NCI-H510A (cell line): ENCODE results near the gene SLC4A8.
"Not testable (repeated sequence)": the region's sequence is repeated elsewhere in the genome, so short reads cannot be mapped to it uniquely, and the experiment has no call there.

Source experiments
- DNase-seq: peaks from one replicate; lab custom pipeline; 2025; lab: John Stamatoyannopoulos, UW

The SLC4A8 gene

DNA sequence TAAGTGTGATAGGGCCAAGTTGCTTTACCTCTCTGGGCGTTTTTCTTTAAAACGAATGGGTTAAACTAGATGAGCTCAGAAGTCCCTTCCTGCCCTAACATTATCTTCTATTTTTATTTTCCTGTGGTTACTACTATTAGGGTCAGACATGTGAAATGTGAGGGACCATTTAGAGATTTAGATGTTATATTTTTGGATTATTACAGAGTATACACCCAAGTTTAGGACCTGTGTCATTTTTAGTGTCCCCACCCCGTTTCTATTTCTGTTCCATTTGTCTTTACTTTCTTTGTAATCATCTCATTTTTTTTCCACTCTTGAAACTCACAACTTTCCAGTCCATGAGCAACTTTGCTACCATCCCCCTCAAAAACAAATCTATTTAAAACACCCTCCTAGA, 56.3 kb downstream of the SLC4A8 start:
- DNase-seq, result no peak

DNA sequence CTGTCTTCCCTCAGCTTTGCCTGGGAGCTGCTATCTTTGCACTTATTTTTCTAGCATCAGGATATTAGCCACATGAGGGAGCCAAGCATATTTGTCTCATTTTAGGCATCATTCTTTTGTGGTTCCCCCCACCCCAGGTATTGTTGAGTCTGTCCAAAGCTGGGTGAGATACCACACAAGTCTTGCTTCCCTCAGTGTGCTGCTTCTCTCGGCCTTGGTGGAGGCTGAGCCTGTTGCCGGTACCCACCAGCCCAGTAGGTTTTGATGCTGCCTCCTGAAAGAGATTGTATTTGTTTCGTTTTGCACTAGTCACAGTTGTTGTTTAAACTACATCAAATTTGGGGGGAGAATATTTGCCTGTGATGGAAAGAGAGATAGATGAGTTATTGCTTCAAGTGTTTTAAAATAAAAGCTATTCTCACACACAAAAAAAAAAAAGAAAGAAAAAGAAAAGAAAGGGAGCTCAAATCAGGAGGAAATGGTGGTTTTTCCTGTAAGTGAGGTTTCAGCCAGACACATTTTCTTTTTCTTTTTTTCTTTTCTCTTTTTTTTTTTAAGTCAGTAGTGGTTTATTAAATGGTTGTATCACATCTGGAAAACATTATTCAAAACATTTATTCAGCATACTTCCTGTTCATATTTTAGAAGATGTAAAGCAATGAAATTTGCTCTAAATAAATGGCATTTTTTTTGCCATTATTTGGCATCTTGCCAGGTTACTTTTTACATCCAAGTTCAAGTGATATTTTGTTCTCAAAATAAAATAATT, 58.5 kb downstream of the SLC4A8 start:
- DNase-seq, result no peak

DNA sequence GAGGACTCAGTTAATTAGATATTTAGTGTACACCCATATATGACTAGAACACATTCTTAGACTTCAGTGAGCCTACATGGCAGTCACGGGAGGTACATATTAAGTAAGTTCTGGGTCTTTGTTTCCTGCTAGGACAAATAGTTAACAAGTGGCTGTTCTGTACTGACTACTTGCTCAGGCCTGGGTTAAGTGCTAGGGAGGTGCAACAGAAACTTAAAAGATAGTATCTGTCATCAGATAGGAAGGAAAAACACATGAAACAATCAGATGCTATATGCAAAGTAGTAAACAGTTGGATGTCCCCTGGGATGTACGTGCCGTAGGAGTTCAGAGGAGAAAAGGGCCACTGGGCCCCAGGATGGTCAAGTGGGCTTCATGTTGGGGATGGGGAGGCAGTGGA, 59.5 kb downstream of the SLC4A8 start:
- DNase-seq, result no peak

DNA sequence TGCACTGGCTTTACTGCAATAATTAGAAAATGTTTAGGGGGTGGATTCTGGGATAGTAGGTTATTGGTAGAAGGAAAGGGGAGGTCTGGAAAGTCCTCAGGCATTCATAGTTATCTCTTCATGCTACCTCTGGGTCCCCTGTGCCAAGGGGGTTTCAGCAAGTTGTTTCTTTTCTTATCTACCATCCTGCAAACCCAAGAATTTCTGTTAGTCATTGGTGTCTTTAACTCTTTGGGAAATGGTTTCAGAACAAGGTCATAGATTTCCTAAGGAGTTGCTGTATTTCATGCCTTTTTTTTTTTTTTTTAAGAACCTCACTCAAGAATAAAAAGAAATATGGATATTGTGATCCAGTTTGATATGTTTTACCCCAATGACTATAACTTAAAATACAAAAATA, 63.6 kb downstream of the SLC4A8 start:
- DNase-seq, result no peak

DNA sequence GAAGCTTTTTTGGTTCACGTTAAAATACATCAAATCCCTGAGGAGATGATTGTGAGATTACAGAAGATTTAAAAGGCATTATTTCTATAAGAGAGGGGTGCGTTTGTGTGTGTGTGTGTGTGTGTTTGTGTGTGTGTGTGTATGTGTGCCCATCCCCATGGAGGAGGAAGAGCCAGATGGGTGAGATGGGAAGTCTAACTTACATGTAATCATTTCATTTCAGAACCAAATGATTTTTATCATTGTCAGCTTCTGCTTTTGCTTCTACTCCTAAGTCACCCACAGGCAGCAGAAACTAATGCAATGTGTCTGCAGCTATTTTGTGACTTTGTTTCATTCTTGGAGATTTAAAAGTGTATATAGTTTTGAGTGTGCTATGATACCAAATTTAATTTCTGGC, 68.7 kb downstream of the SLC4A8 start:
- no peak for DNase-seq

DNA sequence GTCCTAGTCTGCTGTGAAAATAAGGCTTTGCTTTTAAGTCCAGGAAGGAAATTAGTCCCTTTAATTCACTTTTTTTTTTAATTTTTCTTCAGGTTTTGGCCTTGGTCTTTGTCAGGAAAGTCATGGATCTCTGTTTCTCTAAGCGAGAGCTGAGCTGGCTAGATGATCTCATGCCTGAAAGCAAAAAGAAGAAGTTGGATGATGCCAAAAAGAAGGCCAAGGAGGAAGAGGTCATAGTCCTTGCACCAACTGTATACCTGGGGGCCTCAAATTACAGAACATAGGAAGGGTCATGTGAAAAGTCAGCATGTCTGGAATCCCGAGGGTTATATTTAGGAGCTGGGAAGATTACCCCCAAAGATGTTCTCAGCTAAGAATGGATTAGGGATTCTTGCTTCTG, 72.3 kb downstream of the SLC4A8 start:
- no peak for DNase-seq

DNA sequence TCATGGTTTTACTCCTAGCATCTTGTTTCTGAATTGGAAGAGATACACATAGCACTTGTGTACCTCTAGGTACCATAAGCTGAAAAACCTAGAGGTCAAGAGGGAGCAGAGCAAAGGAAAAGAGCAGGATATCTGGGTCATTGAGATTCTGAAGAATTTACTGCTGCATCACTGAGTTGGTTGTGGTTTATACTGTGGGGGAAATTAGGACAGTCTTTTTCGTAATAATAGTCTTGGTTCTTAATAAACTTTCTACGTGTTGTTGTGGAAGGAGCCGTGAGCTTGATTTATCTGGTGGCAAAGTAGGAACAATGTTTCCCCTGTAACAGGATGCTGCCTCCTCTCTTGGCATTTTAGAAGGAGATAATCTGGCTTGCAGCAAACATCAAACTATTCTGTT, 80.2 kb downstream of the SLC4A8 start:
- no peak for DNase-seq

DNA sequence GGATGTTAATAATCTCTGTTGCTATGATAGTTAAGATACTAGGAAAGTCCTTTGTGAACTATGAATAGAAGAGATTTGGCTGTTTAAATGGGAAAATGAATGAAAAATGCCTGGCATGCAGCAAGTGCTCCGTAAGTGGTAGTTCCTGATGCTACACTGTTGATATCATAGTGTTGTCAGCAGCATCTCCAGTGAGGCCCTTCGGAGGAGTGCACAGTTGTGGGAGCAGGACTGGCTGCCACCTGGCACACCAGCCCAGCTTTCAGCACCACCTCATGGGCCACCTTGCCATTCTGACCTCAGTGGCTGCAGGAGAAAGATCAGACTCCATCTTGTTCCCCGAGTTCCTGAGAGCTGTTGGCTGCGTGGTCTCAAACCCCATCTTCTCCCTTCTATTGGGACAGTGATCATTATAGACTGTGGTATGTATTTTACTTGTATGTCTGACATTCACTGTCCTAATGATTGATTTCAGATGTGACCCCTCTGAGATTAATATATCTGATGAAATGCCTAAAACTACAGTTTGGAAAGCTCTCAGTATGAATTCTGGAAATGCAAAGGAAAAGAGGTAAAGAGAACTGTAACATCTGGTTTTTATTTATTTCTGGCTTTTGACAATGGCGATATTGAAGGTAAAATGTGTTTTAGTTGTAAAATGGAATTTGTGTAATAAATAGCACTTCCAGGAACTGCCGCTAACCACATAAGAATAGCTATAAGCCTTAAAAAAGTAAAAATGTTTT, 80.9 kb downstream of the SLC4A8 start:
- no peak for DNase-seq

DNA sequence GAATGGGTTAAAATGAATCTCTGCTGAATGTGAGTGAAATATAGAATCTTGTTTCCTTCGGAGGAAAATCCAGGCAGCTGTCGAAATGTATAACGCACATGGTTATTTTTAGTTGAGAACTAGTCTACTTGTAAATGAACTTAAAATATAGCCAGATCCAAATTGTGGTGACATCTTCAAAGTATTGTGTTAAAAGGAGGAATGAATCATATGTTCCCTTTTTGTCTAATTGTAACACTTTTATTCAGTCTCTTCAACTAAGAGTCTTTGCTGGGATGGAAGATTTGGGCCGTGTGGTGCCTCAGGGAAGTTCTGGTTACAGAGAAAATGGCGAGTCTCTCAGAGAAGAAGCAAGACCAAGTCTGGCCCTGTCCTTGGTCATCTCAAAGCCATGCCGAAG, 82.5 kb downstream of the SLC4A8 start:
- DNase-seq, result no peak

DNA sequence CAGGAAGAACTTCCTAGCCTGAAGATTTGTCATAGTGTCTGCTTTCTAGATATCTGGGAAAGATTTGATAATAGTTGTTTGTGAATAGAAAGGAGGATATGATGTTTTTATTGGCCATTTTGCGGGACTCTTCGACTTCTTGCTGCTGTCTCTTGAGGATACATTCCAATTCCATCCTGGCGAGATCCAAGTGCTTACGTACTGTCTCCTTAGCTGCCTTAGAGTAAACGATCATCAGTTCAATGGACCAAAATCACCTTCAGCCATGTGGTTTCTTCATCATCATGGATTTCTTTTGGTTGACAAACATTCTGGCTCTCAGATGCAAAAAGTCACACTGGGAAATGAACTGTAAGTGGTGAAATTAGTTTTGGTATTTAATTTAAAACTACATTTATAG, 83.7 kb downstream of the SLC4A8 start:
- no peak for DNase-seq

DNA sequence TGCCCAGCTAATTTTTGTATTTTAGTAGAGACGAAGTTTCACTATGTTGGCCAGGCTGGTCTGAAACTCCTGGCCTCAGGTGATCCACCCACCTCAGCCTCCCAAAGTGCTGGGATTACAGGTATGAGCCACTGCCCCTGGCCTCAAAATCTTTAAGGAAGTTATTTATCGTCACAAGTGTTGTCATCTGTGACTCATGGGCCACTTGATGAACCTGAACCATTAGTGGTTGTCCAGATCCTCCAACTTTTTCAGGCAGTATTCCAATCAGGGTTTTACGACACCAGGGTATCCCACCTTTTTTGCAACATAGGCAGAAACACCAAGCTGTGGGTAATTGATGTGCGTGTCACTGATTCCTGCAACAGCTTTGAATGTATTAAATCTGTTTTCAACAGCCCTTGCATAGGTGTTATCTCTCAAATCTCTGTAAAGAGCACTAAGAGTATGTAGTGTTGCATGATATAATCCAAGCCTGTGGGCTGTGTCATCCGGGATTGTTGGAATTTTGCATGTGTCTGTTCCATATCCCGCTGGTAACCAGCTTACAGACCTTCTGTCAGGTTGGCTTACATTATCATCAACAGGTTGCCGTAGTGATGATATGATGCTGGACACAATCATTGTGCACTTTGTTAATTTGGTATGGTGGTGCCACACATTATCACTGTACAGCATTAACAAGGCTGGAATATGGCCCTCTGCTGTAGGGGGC, 87.1 kb downstream of the SLC4A8 start:
- DNase-seq, result no peak

DNA sequence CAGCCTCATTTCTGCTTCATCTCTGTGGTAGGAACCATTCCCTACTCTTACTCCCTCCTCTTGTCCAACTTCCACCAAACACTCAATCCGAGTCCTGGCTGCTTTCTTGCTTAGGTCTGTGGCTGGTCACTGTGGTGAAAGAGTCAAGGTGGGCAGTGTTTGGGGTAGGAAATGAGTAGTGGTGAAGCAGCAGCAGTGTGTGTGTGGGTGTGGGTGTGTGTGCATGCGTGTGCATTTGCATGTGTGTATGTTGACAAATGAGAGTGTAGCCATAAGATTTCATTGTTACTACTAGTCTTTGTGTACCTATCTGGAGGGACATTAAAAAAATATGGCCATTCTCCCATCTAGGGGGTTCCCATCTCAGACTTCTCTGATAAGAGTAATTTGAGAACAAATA, 87.8 kb downstream of the SLC4A8 start:
- no peak for DNase-seq

DNA sequence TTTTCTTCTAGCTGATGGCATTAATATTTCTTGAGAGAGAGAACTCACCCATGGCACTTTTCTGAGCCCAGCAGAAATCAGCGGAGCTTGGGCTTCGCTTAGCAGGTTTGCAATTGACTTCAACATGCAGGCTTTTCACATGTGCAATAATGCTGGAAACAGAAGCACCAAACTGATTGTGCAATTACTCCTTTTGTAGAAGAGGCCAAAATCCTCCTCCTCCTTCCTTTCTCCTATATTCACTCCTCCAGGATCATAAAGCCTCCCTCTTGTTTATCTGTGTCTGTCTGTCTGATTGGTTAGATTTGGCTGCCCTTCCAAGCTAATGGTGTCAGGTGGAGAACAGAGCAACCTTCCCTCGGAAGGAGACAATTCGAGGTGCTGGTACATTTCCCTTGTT, 90.4 kb downstream of the SLC4A8 start:
- not testable (repeated sequence) for DNase-seq

DNA sequence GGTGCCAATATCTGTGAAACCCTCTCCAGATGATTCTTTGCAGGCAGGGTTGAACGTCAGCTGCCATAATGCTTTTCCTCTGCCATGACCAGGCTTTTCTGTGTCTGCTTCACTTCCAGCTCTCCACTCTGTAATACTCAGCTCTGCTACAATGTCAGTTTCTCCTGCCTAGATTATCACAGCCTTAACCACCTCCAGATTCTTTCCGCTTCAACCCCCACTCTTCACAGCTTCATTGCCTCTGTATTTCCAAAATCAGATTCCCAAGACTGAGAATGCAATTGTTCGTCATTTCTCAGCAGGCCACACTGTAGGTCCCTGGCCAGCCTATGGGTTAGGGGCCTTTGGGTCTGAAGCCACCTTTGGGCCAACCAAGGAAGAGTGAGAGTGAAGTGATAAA, 92.7 kb downstream of the SLC4A8 start:
- DNase-seq, result no peak

DNA sequence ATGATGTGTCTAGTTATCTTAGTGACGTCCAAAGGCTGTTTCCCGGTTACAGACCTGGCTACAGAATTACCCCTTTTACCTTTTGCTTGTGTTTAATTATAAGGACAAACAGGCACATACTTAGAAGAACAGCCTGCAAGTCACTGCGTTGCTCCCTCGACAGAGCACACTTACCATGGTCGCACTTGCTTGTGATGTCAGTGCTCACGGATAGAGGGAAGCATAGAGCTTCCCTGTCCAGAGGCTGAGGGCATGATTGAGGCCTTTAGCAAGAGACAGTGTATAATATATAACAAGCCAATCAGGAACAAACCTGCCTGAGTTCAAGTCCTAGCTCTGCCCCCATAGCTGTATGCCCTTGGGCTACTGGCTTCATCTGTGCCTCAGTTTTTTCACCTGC, 93.2 kb downstream of the SLC4A8 start:
- DNase-seq, result no peak

DNA sequence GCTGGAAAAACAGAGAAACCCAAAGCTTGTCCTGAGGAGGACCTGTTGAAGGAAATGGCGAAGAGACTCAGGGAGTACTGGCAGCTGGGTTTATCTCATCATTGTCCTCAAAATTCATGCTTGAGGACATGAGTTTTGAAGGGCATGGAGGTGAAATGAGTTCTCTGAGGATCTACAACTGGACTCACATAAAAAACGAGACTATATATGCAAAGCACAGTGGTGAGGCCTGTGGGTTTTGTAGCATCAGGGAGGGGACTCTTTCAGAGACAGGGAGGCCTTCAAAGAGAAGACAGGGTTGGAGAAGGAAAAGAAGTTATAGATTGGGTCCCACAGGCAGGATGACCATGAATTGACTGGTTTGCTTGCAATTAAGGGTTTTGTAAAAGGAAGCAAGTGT, 95.1 kb downstream of the SLC4A8 start:
- no peak for DNase-seq

DNA sequence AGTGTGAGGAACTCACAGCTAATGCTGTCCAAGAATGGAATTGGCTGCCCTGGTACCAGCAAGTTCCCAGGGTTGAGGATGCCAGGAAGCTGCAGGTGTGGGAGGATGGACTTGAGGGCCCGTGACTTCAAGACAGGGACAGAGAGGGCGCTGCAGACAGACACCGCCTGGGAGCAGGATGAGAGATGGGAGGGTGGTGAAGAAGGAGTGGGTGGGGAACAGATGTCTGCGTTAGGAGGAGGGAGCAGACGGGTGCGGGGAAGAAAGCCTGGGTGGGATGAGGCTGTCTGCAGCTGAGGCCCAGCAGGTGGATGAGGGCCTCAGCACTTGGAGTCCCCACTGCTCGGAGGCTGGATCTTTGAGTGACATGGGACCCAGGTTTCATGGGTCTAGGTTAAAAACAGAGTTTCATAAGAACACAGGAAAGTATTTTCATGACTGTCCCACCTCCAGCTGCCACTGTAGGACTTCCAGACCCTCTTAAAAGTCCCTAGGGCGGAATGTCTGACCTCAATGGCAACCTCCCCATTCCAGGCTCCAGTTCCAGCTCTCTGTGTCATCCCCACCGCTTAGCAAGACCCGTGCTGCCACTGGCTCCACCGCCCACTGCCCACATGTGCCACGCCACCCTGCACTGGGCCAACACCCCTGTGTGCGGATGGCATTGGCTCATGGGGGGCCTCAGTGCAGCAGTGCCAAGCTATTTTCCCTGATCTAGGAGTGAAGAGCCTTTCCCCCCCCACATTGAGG, 96.1 kb downstream of the SLC4A8 start:
- DNase-seq, result no peak

DNA sequence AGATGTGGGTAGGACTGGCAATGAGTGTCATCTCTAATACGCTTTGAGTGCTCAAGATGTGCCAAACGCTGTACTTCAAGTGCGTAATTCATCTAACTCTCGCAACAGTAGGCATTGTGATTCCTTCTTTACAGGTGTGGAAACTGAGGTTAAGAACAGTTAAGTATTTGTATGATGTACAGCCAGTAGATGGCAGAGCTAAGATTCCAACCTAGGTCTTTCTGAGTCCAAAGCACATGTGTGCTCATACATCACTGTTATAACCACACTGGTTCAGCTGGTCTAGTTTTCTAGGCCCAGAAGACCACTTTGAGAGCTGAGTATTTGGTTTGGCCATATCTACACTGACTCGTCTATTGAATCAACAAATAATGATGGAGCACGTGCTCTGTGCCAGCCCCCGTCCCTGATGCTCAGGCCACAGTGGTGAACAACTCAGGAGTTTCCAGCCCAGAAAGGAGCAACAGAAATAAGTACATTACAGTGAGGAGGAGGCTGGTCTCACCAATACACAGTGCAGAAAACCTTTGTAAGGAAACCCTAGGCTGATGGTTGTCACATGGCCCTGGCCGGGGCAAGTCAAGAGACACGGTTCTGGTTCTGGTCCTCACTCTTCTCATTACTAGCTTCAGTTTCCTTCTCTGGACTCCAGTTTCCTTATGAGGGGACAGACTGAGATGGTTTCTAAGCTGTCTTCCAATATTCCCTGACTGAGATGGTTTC, 97.1 kb downstream of the SLC4A8 start:
- no peak for DNase-seq

DNA sequence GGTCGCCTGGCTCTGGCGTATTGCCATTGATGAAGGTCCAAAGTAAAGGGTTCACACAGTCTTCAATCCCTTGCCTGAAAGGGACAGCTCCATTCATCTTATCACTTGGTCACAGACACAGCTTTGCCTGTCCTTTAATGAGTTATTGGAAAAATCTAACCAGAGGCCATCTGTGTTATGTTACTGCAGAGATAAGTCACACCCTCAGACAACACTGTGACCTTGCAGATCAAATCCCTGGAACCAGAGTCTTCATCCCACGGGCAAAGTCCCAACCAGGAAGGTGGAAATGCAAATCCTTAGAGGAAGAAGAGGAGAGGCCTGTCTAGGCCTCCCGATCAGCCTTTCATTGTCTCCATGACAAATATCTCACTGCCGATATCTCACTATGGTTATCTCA, 98.1 kb downstream of the SLC4A8 start:
- no peak for DNase-seq

DNA sequence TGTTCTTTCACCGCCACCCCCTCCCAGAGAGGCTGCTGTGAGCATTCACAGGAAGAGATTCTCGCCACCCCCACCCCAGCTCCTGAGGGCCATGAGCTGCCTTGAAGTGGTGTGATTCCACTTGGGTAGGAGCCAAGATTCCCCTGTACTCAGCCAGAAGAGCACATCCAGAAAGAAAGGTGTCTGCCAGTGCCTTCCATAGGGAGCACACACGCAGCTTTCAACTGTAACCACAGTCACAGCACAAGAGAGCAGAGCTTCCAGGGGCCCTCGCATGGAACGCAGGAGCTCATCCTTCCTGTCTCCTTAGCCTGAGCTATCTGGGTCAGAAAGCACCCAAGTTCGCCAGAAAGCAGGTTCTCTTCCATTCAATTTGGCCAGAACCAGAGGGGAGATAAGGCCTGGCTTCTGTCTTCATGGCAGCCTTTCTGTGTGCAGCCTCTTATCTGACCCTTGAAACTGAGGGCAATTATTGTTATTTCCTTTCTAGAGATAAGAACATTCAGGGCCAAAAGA, 99.8 kb downstream of the SLC4A8 start:
- no peak for DNase-seq

DNA sequence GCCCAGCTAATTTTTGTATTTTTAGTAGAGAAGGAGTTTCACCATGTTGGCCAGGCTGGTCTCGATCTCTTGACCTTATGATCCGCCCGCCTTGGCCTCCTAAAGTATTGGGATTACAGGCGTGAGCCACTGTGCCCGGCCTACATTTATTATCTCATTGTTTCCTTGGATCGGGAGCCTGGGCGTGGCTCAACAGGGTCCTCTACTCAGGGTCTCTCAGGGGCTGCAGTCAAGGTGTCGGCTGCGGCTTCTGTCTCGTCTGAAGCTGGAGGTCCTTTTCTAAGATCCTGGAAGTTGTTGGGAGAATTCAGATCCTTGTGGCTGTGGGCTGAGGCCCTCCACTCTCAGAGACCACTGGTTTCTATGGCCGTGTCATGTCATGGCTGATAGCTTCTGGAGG, 100.9 kb downstream of the SLC4A8 start:
- DNase-seq, result no peak

DNA sequence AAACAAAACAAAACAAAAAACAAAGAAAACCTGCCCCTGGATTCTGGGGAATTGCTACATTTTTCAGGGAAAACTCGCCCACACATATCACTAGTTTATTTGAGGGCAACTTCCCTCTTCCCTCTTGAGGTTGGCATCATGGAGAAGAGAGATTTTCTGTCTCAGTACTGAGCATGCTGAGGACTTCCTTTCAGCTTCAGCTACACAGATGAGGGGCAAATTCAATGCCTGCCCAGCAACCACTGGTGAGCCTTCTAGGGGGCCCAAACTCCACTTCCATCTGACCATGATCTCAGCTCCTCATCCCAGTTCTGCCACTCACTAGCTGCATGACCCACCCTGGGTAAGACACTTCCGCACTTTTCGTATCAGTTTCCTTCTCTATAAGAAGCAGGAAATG, 103.3 kb downstream of the SLC4A8 start:
- DNase-seq, result no peak
